Activated naive CD4-positive, alpha-beta T cell treated with anti-CD3 and anti-CD28 coated beads, Interleukin-2, amount 10 ng/mL, durations not matched to agents 7 days and 5 days (primary cell): ENCODE results near the gene ZNF710.
A peak's percentile ranks its signal among the peaks of the same experiment; 100 is the strongest.

Experiments
- CTCF ChIA-PET: fragments of 350-600 bp; sonication (Branson Sonifier 250); formaldehyde crosslinking; loops from one replicate; lab custom pipeline; 2021; ENCODE audit warnings: antibody characterized with exemption; lab: Charles Lee
- DNase-seq: peaks from one replicate; pipeline ENCODE4 v3.0.0-alpha.2; 2020
- H3K27ac Mint-ChIP-seq: one replicate; pipeline ENCODE4 v1.8.0; 2021; ENCODE audit warnings: mild to moderate bottlenecking, moderate library complexity, mixed read lengths
- H3K27me3 Mint-ChIP-seq: one replicate; pipeline ENCODE4 v1.8.0; 2021; ENCODE audit warnings: mild to moderate bottlenecking, mixed read lengths
- H3K36me3 Mint-ChIP-seq: one replicate; pipeline ENCODE4 v1.8.0; 2021; ENCODE audit warnings: mixed read lengths
- H3K4me1 Mint-ChIP-seq: one replicate; pipeline ENCODE4 v1.8.0; 2021; ENCODE audit warnings: mixed read lengths
- H3K4me3 Mint-ChIP-seq: one replicate; pipeline ENCODE4 v1.8.0; 2021; ENCODE audit warnings: mild to moderate bottlenecking, moderate library complexity, mixed read lengths
- H3K9me3 Mint-ChIP-seq: one replicate; pipeline ENCODE4 v1.8.0; 2021; ENCODE audit warnings: mixed read lengths

Gene ZNF710

DNA sequence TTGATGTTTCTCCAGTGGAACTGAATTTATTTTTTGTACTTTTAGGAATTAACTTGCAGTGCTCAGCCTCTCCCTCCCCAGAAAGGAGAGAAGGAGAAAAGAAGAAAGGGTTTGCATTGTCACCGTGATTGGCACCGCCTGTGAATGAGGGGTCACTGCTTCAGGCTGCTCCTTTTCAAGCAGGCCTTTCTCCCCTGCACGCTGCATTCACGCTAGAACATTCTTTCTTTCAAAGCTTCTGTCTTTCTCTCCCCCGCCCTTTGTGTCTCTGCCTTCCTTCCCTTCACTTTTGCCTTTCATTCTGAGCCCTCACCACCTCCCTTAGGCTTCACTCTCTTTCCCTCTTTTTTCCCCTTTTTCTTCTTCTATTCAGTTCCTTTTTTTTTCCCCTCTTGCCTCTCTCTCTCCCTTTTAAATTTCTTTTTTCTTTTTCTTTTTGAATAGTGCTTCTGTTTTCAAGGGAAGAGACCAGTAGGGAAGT, 42.4 kb downstream of the ZNF710 start:
- CTCF ChIA-PET, result no interaction called here
- peaks cover 3% of the 10 kb centered on the region for H3K36me3 Mint-ChIP-seq
- DNase-seq, result no peak
- H3K9me3 Mint-ChIP-seq, result no peaks in the 10 kb centered on the region
- peaks cover 13% of the 10 kb centered on the region for H3K4me1 Mint-ChIP-seq
- H3K27me3 Mint-ChIP-seq, result no peaks in the 10 kb centered on the region
- H3K27ac Mint-ChIP-seq, result no peak overlapping the region
- H3K4me3 Mint-ChIP-seq, result no peak overlapping the region

DNA sequence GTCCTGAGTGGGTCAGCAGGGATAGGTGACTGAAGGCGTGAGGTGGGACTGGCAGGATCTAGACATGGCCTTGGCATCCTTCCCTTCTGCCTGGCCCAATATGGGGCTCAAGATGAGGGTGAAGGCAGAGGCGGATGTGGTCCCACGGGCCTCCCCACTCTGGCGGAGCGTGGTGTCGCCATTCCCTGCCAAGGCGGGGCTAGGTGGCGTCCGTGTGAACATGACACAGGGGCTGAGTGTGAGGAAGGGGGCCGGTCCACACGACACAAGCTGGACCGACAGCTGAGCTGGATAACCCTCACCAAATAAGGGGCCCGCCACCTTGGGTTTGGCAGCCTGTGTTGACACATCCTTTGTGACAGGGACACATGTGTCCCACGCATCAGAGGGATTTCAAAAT, 43.1 kb downstream of the ZNF710 start:
- Mint-ChIP-seq H3K36me3 (peaks cover 3% of the 10 kb centered on the region), H3K4me1 (peaks cover 9% of the 10 kb centered on the region), H3K27ac (no peak overlapping the region), H3K4me3 (no peak overlapping the region), H3K9me3 (no peaks in the 10 kb centered on the region), H3K27me3 (no peaks in the 10 kb centered on the region)
- no peak for DNase-seq
- CTCF ChIA-PET, result no interaction called here

DNA sequence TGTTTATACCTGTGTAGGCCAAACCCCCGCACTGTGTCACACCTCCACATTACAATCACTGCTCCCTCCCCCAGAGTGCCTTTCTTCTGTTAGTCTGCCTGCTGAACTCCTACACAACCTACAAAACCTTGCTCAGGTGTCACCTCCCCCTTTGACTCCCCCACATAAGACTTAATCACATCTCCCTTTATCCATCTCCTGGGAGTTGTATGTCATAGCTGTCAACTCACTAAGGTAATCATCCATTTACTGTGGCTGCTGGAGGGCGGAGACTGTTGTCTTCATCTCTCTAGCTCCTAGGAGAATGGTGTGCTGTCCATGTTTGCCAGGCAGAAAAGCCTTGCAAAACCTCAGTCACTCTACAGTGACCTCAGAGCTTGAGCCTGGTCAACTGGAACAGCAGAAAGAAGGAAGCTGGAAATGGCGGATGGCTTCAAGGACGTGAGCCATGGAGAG, 43.8 kb downstream of the ZNF710 start:
- no peak for DNase-seq
- Mint-ChIP-seq H3K36me3 (no peaks in the 10 kb centered on the region), H3K27me3 (no peaks in the 10 kb centered on the region), H3K27ac (no peak overlapping the region), H3K9me3 (no peaks in the 10 kb centered on the region), H3K4me3 (no peak overlapping the region), H3K4me1 (peaks cover 6% of the 10 kb centered on the region)
- CTCF ChIA-PET, result interaction anchor here (0.6 kb wide), 1 partner anchor 8 kb away, joined by 3 read pairs; no protein-coding TSS in a partner anchor

DNA sequence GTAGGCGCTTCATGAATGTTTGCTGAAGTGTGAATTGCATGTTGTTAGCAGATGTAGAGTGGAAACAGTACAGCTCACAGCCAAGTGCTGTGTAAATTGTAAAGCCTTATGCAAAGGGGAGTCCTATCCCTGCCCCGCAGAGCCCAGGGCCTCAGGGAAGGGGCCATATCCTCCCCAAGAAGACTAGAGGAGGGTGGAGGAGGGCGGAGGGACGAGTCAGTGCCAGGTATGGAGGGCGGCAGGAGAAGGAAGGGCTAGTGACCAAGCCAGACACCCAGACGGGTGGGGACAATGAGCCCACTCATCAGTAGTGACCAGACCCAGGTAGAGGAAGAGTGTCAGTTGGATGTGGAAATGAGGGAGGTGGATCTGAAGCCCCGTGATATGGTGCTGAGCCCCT, 45.2 kb downstream of the ZNF710 start:
- CTCF ChIA-PET, result no interaction called here
- Mint-ChIP-seq H3K9me3 (no peaks in the 10 kb centered on the region), H3K36me3 (no peaks in the 10 kb centered on the region), H3K27ac (no peak overlapping the region), H3K4me1 (peaks cover 2% of the 10 kb centered on the region), H3K27me3 (no peaks in the 10 kb centered on the region), H3K4me3 (no peak overlapping the region)
- no peak for DNase-seq

DNA sequence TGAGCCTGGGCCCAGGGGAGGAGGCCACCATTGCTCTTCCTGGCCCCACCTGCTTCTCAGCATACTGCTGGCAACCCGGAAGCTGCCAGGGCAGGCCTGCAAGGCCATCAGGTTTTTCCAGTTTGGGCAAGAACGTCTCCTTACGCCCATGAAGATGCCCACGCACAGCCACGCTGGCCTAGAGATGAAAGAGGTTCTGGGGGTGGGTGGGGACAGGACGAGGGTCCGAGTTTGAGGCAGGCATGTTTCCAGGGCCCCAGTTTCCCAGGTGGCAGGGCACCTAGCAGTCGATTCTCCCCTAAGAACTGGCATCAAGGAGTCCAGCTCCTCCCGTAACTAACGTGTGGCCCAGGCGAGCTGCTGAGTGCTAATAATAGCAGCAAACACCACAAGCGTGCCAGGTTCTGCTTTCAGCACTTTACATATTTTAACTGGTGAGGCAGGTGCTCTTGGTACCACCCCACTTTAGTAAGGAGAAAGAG, 45.8 kb downstream of the ZNF710 start:
- Mint-ChIP-seq H3K36me3 (no peaks in the 10 kb centered on the region), H3K27ac (no peak overlapping the region), H3K4me1 (peaks cover 2% of the 10 kb centered on the region), H3K4me3 (no peak overlapping the region), H3K9me3 (no peaks in the 10 kb centered on the region), H3K27me3 (no peaks in the 10 kb centered on the region)
- CTCF ChIA-PET, result no interaction called here
- DNase-seq, result no peak

DNA sequence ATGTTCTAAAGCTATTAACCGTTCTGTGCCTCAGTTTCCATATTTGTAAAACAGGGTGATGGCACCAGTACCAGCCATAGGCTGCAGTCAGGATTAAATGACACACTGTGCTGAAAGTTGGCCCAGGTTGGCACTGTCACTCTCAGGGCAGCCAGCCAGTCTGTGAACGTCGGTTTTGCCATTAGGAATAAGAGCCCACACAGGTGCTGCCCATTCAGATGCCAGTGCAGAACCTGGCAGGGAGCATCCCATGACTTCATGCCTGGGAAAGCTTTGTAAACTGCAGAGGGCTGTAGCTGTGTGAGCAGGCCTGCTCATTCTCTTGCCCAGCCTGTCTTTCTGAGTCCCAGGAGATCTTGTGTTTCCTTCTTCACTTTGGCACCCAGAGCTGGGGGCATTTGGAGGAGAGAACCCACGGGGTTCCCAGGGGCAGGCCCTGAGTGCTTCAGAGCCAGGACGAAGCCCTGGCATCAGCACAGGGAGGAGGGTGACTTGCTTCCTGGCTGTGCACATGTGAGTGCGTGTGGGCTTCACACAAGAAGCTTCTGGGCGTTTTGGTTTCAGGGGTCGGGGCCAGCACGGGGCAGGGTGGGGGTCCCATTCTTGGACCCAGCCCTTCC, 46.9 kb downstream of the ZNF710 start:
- no peaks in the 10 kb centered on the region for H3K9me3 Mint-ChIP-seq
- no peaks in the 10 kb centered on the region for H3K36me3 Mint-ChIP-seq
- CTCF ChIA-PET, result interaction anchor here (1.3 kb wide), 1 partner anchor 8 kb away, joined by 3 read pairs; no protein-coding TSS in a partner anchor
- H3K27me3 Mint-ChIP-seq, result no peaks in the 10 kb centered on the region
- H3K4me1 Mint-ChIP-seq, result peaks cover 2% of the 10 kb centered on the region
- DNase-seq, result no peak
- H3K27ac Mint-ChIP-seq, result no peak overlapping the region
- no peak overlapping the region for H3K4me3 Mint-ChIP-seq

DNA sequence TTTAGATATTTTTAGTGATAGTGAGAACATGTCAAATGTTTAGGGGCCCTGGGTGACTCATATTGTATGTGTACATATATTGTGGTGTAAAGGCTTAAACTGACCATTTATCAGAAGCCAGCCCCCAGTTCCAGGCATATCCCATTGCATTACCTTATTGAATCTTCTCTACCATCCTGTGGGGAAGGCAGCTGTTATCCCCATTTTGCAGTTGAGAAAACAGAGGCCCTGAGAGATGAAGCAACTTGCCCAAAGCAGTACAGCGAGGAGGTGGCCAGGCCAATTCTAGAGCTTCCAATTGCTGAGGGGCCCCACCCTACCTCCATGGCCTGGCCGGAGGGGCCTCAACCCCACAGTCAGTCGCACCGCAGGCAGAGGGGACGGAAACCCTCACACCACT, 47.9 kb downstream of the ZNF710 start:
- H3K27me3 Mint-ChIP-seq, result no peaks in the 10 kb centered on the region
- CTCF ChIA-PET, result interaction anchor here (0.6 to 1.3 kb wide), 3 partner anchors 9 to 150 kb away, joined by 3 read pairs; no protein-coding TSS in a partner anchor
- H3K36me3 Mint-ChIP-seq, result no peaks in the 10 kb centered on the region
- H3K4me1 Mint-ChIP-seq, result peaks cover 2% of the 10 kb centered on the region
- no peak overlapping the region for H3K27ac Mint-ChIP-seq
- H3K9me3 Mint-ChIP-seq, result no peaks in the 10 kb centered on the region
- no peak overlapping the region for H3K4me3 Mint-ChIP-seq
- DNase-seq, result no peak

DNA sequence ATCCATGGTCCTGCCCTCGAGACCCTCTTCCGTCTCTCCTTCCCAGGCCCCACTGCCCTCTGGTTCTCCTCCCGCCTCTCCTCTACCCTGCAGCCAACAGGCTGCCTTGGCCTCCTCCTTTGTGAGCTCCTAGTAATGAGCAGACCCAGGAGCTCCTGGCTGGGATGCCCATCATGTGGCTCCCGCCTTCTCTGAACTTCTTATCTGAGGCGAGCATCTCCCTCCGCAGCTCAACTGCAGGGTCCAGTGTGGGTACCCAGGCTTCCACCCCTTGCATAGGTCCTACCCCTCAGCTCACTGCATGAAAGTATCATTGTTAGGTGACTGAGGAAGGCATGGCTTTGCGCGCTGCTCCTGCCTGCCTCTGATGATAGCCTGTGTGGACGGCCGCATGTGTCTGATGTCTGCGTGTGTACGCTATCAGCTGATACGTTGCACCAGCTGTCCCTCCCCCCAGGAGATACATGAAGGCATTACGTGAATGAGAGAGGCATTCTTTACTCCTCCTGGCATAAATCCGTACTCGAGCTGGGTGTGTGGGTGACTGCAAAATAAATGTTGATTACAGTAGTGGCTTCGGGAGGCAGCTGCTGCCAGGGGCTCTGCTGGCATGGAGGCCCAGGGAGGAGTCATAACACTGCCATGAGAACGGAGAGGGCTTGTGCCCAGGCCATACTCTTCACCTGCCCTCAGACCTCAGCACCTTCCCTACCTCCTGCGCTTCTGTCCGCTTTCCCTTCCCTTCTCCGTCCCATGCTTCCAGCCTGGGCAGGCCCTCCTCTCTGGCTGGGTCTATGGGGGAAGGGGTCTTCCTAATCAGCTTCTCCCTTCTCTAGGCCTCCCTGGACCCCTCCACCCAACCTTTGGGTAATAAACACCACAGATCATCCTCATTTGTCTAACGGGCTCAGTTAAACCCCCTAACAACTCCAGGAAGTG, 48.8 kb downstream of the ZNF710 start:
- Mint-ChIP-seq H3K9me3 (no peaks in the 10 kb centered on the region), H3K4me1 (peaks cover 5% of the 10 kb centered on the region), H3K27me3 (no peaks in the 10 kb centered on the region), H3K36me3 (no peaks in the 10 kb centered on the region), H3K4me3 (no peak overlapping the region), H3K27ac (no peak overlapping the region)
- DNase-seq, result no peak
- CTCF ChIA-PET, result interaction anchor here (1.0 kb wide), 1 partner anchor 151 kb away, joined by 3 read pairs; no protein-coding TSS in a partner anchor

DNA sequence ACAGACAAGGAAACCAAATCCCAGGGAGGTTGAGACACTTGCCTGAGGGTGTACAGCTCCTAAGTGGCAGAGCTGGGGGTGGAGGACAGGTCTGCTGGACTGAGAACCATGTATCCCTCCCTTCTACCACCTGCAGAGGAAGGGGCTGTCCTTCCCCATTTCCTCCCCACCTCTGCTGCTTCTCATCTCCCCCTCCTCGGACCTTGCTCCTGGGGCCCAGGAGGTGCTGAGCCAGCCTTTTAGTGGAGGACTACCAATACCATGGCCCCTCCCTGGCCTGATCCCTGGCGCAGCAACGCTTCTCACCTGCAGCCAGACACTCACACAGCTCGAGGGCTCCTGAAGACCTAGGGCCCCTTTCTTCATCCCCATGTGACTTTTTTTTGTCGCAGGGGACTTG, 50.8 kb downstream of the ZNF710 start:
- DNase-seq, result no peak
- Mint-ChIP-seq H3K9me3 (no peaks in the 10 kb centered on the region), H3K4me1 (peaks cover 3% of the 10 kb centered on the region), H3K27me3 (no peaks in the 10 kb centered on the region), H3K27ac (no peak overlapping the region), H3K4me3 (no peak overlapping the region), H3K36me3 (no peaks in the 10 kb centered on the region)
- CTCF ChIA-PET, result interaction anchor here (2.6 kb wide), 1 partner anchor 19 kb away, joined by 10 read pairs; no protein-coding TSS in a partner anchor

DNA sequence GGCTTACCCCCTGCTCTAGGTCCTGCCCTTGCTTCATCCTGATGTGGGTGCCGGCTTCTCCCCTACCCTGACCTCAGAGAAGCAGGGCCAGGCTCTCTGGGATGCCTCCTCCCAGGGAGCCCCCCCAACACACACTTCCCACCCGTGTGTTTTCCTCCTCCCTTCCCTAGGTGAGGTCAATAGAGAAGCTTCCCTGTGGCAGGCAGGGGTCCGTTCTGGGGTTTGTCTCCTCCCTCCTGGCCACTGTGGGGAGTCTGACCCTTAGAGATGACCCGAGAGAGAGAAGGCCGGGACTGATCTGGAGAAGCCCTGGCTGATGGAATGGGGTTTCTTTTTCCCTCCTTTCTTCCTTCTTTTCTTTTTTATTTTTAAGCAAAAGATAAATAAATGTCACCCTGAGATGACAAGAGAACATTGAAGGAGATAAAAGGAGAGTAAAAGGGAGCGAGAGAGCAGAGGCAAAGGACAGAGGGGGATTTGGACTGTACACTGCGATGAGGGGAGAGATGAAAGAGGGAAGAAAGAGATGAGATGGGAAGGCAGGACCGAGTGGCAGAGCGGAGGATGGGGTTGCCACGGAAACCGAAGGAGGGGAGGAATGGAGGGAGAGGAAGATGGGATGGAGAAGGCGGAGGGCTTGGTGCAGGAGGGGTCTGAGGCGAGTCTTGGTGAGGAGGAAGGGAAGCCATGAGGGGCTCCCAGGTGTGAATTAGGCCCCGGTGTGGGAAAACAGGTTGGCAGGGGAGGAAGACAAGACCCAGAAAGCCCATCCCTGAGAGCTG, 52.8 kb downstream of the ZNF710 start:
- H3K9me3 Mint-ChIP-seq, result no peaks in the 10 kb centered on the region
- no peak overlapping the region for H3K4me3 Mint-ChIP-seq
- no peak for DNase-seq
- H3K4me1 Mint-ChIP-seq, result peaks cover 16% of the 10 kb centered on the region
- H3K27me3 Mint-ChIP-seq, result no peaks in the 10 kb centered on the region
- CTCF ChIA-PET, result interaction anchor here (0.6 to 2.6 kb wide), 3 partner anchors 9 to 22 kb away, joined by 3 to 10 read pairs (median 3); no protein-coding TSS in a partner anchor
- H3K27ac Mint-ChIP-seq, result no peak overlapping the region
- H3K36me3 Mint-ChIP-seq, result no peaks in the 10 kb centered on the region

DNA sequence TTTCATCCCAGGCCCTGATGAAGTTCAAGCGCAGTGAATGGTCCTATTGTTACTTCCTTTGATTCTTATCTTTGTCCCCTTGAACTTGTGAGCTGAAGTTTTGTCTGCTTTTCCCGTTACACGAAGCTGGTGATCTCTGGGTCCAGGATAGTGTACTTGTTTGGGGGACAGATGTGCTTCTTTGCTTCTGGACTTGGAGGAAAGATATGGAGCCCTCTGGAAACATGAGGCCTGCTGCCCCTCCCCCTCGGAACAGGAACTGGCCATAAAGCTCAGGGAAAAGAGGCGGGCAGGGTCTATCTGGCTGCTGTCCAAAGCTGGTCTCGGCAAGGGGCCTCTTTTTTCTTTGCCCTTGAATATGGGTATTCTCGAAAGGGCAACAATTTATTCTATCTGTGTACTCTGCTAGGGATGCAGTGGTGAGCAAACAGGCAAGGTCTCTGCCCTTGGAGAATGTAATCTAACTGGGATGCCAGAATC, 53.5 kb downstream of the ZNF710 start:
- CTCF ChIA-PET, result interaction anchor here (0.6 kb wide), 1 partner anchor 14 kb away, joined by 3 read pairs; no protein-coding TSS in a partner anchor

DNA sequence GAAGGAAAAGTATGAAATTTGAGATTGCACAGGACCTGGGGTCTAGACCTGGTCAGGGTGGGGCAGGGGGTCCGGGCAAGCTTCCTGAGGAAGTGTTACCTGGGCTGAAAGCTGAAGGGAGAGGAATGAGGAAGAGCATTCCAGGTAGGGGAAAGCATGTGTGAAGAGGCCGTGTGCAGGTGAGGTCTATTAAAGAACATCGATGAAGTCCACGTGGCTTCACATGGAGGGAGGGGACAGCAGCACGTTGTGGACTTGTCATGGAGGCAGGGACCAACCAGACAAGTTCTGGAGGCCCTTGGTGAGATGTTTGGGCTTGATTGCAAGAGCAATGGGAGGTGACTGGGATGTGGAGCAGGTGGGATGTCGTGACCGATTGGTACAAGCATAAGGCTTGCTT, 54.1 kb downstream of the ZNF710 start:
- Mint-ChIP-seq H3K4me1 (peaks cover 29% of the 10 kb centered on the region), H3K4me3 (no peak overlapping the region), H3K36me3 (peaks cover 1% of the 10 kb centered on the region), H3K9me3 (no peaks in the 10 kb centered on the region), H3K27ac (peak overlapping the region; percentile 39), H3K27me3 (no peaks in the 10 kb centered on the region)
- no peak for DNase-seq
- CTCF ChIA-PET, result interaction anchor here (0.6 kb wide), 1 partner anchor 14 kb away, joined by 3 read pairs; no protein-coding TSS in a partner anchor

More for the DNA sequence above, 53.5 kb downstream of the ZNF710 start:
- Mint-ChIP-seq H3K9me3 (no peaks in the 10 kb centered on the region), H3K27ac (no peak overlapping the region), H3K36me3 (peaks cover 1% of the 10 kb centered on the region), H3K27me3 (no peaks in the 10 kb centered on the region), H3K4me3 (no peak overlapping the region), H3K4me1 (peaks cover 24% of the 10 kb centered on the region)
- DNase-seq, result no peak

DNA sequence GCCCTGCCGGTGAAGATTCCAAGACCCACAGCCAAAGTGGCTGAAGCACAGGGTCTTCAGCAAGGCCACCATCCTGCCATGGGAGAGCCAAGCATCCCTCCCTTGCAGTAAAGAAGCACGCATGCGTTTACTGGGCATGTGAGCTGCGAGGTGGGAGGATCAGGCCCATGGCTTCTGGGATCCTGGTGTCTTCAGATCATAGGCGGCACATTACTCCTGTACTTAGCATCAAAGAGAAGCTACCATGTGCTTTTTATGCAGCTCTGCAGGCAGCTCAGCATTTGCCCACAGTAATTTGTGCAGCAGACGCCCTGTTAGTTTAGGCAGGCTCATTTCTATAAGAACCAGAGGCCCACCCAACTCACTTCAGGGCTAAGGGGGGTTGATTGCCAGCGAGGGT, 55.4 kb downstream of the ZNF710 start:
- DNase-seq, result no peak
- CTCF ChIA-PET, result no interaction called here

More for the DNA sequence above, 55.4 kb downstream of the ZNF710 start:
- H3K36me3 Mint-ChIP-seq, result peaks cover 3% of the 10 kb centered on the region
- H3K9me3 Mint-ChIP-seq, result no peaks in the 10 kb centered on the region
- peaks cover 34% of the 10 kb centered on the region for H3K4me1 Mint-ChIP-seq
- H3K4me3 Mint-ChIP-seq, result no peak overlapping the region
- no peak overlapping the region for H3K27ac Mint-ChIP-seq
- H3K27me3 Mint-ChIP-seq, result no peaks in the 10 kb centered on the region
